NCI-H146 treated with DMSO at 0.1 percent for 48 hours (cell line): ENCODE results near the gene CADM4.
"Not testable (repeated sequence)": the region's sequence is repeated elsewhere in the genome, so short reads cannot be mapped to it uniquely, and the experiment has no call there.

Experiments
- DNase-seq: peaks from one replicate; lab custom pipeline; 2025; ENCODE audit not compliant: unreplicated experiment; lab: John Stamatoyannopoulos, UW

The CADM4 gene

DNA sequence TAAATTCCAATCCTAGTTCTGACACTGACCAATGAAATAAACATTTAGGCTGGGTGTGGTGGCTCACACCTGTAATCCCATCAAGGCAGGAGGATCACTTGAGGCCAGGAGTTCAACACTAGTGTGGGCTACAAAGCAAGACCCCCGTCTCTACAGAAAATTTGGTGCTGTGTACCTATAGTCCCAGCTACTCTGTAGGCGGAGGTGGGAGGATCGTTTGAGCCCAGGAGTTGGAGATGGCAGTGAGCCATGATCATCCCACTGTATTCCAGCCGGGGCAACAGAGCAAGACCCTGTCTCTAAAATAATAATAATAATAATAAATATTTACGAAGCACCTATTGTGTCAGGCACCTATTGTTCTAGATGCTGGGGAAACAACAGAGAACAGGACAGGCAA, 50.4 kb downstream of the CADM4 start:
- DNase-seq, result no peak

DNA sequence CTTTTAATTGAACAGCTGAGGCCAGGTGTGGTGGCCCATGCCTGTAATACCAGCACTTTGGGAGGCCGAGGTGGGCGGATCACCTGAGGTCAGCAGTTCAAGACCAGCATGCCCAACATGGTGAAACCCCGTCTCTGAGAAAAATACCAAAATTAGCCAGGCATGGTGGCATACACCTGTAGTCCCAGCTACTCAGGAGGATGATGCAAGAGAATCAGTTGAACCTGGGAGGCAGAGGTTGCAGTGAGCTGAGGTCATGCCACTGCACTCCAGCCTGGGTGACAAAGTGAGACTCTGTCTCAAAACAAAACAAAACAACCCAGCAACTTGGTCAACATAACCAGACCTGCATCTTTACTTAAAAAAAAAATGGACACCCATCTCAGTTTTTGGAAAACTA, 52.6 kb downstream of the CADM4 start:
- DNase-seq, result not testable (repeated sequence)

DNA sequence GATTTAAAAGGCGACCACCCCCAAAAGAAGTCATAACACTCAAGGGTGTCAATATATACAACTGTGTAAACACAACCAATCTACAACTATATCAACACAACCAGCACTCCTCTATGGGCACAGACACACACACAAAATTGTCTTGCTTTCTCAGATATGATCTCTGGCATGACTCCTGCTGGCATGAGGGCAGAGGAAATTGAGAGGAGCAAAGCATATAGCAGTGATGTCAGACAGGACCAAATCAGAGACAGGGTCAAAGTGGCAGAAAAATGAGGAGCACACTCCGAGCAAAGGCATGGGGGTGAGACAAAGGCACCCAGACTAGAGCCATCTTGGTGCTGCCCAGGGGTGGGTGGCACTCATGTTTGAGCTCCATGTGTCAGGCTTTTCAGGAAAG, 53.3 kb downstream of the CADM4 start:
- no peak for DNase-seq

DNA sequence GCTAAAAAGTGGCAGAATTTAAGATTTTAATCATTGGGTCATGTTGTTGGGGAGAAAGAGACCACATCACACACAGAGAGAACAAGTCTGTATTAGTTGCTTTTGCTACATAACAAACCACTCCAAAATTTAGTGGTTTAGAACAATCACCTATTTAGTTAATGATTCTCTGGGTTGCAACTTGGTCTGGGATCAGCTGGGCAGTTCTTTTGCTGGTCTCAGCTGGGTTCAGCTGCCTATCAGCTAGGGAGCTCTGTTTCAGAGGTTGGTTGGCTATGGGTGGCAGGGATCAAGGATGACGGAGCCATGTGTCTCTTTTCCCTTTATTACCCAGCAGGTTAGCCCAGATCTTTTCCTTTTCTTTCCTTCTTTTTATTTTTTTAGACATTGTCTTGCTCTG, 55.2 kb downstream of the CADM4 start:
- DNase-seq, result no peak

DNA sequence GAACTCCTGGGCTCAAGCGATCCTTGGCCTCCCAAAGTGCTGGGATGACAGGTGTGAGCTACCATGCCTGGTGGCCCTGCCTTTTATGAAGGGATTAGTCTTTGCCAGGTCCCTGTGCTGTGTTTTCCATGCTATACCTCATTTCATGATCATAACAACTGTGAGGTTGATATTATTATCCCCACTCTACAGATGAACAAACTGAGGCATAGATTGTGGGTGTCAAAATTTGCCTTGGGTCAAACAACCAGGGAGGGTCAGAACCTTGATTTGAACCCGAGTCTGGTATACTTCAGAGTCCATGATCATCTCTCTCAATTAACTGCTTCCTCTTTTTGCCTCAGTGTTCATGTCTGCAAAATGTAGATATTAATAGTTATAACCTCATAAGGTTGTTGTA, 57.2 kb downstream of the CADM4 start:
- no peak for DNase-seq

DNA sequence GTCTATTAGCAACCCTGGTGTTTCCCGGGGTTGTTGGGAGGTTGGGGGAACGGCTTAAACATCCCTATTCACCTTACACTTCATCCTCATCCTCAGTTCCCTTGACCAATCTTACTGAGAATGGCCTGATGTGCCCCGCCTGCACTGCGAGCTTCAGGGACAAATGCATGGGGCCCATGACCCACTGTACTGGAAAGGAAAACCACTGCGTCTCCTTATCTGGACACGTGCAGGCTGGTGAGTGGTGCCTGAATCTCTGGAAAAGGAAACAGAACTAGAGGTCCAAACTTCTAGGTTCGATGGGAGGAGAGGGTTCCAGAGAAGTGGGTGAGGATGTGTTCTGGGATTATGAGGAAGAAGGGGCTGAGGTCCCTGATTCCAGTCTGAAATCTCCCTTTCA, 58.2 kb downstream of the CADM4 start:
- DNase-seq, result no peak

DNA sequence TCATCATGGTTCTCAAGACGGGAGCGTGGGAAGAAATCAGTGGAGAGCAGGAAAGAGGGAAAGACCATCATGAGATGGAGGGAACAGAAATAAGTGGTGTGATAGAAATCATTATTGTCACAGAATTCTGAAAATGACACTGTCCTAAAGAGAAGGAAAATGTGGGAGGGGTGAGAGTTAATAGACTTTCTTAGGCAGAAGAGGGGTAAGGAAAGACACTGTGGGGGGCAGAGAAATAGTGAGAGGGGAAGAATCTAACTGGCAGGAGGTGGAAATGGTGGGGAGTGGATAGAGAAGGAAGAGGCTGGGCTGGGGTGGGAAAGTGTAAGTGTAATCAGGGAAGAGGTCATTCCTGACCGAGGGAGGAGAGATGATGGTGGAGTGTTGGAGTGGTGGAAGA, 60.9 kb downstream of the CADM4 start:
- no peak for DNase-seq

DNA sequence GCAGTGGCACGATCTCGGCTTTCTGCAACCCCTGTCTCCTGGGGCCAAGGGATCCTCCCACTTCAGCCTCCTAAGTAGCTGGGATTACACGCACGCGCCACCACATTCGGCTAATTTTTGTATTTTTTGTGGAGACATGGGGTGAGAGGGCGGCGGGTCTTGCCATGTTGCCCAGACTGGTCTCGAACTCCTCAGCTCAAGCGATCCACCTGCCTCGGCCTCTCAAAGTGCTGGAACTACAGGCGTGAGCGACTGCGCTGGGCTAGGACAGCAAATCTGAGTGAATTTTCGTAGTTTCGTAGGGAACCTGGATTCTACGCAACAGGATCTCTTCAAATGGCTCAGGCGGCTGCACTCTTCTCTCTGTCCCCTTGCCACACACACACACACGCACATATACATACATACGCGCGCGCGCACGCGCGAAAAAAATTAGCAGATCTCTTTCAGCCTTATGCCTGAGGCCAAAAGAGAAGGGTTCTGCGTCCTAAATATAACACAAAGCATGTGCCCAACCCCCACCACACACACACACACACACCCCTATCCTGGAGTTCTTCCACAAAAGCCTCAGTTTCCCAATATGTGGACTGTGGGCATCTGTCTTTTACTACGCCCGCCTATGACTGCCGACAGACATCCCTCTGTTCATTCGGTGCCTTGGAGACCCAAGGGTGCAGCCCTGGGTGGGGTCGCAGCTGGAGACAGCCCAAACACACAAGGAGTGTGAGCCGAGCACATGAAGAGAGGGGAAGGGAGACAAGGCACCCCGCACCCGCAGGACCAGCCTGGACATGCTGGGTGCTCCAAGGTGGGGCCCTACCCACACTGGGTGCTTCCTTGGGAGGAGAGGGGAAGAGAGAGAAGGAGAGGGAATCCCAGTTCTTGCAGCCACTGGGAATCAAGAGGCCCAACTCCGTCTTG, 63.4 kb downstream of the CADM4 start:
- DNase-seq, result peak; percentile 74

DNA sequence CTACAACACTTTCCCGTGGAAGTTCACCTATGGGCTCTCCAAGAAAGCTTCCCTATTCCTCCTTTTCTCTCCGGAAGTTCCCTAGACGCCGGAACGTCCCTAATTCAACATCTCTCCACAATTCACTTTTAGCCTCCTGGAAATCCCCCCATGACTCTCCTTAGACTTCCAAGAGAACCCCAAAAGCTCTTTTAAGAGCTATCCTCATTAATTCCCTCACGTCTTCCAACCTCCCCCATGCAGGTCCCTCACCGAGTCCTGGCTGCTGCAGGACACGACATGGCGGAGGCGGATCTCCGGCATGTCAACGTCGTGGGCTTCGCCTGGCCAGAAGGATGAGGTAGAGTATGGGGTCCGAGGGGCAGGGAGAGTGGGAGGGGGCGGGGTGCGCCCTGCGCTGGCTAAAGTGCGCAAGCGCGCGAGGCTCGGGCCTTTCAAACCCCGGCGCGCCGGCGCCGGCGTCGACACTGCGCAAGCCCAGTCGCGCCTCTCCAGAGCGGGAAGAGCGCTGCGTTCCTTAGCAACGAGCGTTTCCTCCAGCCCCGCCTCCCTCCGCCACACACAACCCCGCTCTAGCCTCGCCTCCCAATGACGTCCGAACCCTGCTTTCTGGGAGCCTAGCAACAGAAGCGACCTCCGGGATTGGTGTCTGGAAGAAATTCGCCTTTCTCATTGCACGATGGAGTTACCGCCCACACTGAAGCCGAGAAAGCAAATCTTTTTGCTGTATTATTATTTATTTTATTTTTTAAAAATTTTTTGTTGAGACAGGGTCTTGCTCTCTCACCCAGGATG, 64.3 kb downstream of the CADM4 start, which contains the start of the genes PINLYP and XRCC1:
PINLYP (plus strand) TSS at position 646 of the 795 bp plus-strand sequence. CDS start 1,391 bp downstream, outside the sequence.
XRCC1 (minus strand) TSS at position 372 of the 795 bp plus-strand sequence; CDS start at position 303, 69 bp downstream.
- DNase-seq, result peak; percentile 99

DNA sequence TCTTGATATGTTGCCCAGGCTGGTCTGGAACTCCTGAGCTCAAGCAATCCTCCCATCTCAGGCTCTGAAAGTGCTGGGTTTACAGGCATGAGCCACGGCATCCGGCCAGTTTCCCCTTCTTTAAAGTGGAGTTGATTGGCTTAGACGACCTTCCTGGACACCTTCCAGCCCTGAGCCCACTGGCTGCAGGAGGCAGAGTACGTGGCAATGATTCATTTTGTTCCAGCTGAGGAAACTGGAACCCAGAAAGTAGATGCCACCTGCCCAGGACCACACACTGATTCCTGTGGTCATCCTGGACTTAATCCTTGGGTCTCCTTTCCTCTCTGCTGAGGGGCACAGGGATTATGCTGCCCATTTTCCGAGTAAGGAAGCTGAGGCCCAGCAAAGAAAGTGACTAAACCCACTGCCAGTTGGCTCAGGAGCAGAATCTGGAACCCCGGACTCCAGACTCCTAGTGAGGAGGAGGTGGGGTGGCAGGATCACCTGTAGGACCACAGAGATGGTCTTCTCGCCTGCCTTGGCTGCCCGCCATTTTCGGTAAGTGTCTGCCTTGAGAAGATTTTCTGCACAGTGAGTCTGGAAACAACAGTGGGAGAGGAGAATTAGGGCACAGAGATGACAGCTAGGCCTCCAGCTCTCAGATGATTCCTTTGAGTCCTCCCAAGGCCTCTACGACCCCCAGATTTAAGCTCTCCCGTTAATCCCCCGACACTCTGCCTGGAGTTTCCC, 65.1 kb downstream of the CADM4 start:
- DNase-seq, result no peak
